ENCODE data around the gene PNISR. TPM values are rescaled to one million over a fixed set of nuclear protein-coding genes. Genes with fewer than 3 reads are reported as not detected.

The PNISR gene
- total and polyA plus RNA-seq, 4 experiments from 2014 or later, result 67.6 to 332 (median 199) TPM

DNA sequence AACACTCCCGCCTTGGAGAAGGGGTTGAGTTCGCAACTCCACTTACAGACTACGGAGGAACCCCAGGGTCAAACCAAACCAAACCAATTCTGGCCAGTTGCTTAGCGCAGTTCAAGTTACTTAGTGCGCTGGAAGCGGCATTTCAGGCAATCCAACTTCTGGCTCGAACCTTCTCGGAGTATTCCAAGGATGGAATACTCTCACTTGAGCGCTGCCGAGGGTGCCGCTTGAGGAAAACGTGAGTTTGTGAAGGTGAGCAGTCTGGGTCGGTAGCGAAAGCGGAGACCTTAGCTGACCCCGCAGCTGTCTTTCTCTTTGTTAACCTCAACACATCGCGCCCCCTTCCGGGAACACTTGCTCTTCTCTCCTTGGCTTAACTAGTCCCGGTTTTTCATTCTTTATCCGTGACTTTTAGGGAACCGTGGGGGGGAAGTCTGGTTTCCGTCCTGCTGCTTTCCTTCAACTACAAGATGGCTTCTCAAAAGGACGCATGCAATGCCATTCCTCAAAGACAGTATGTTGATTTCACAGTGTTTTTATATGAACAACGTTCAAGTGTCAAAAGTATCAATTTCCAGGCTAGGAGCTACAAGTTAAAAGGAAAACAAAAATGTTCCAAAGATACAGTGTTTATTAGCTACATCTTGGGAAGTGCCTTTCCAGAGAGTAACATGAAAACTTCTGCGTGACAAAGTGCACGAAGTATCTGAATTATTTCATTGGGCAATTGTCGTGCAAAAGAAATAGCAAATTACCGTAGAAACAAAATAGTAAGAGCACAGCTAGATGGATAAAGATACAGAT is 741 bp upstream of the PNISR start:
- no peaks in the 10 kb centered on the region for H3K27me3 Mint-ChIP-seq
- peak overlapping the region; percentile 97 to 100 (median 98) for H3K4me3 Mint-ChIP-seq
- POLR2A ChIA-PET (ENCODE audit: partially characterized antibody), result interaction anchor here (0.9 to 3.4 kb wide), 17 partner anchors 8 to 143 kb away, joined by 3 to 36 read pairs (median 4); partner anchors contain the start of genes CCNC and COQ3
- peak overlapping the region; percentile 95 to 98 for H3K4me3 ChIP-seq (ENCODE audit: low read length in 2 of 2)
- peaks cover 56% of the 10 kb centered on the region for H3K4me1 ChIP-seq (ENCODE audit: insufficient read depth, low read length)
- H3K27ac Mint-ChIP-seq, result peak overlapping the region; percentile 97 to 100 (median 99)
- H3K36me3 ChIP-seq (ENCODE audit: insufficient read depth, low read length), result no peaks in the 10 kb centered on the region
- CTCF ChIA-PET (ENCODE audit: partially characterized antibody), result interaction anchor here (0.7 to 2.9 kb wide), 10 partner anchors 8 to 163 kb away, joined by 3 to 20 read pairs (median 4); partner anchors contain the start of genes CCNC and COQ3
- intact Hi-C loops (cut with micrococcal nuclease), result loop anchor here (1.0 kb wide), 7 partner anchors 9 to 142 kb away; partner anchors contain the start of genes CCNC and USP45
- no peaks in the 10 kb centered on the region for H3K9me3 ChIP-seq (ENCODE audit: control insufficient read depth in 1 of 2, low read length in 2 of 2)
- H3K36me3 Mint-ChIP-seq, result peaks cover 8 to 36% of the 10 kb centered on the region in 2 donors
- H3K4me1 Mint-ChIP-seq, result peaks cover 43 to 67% (median 53%) of the 10 kb centered on the region in 4 donors
- H3K9me3 Mint-ChIP-seq, result no peaks in the 10 kb centered on the region
- DNase-seq, result peak in 2 of 5 donors; percentile 59 to 70
- peak overlapping the region; percentile 96 for H3K27ac ChIP-seq (ENCODE audit: low read depth, low read length)
- no peaks in the 10 kb centered on the region for H3K27me3 ChIP-seq (ENCODE audit: insufficient read depth, low read length)

DNA sequence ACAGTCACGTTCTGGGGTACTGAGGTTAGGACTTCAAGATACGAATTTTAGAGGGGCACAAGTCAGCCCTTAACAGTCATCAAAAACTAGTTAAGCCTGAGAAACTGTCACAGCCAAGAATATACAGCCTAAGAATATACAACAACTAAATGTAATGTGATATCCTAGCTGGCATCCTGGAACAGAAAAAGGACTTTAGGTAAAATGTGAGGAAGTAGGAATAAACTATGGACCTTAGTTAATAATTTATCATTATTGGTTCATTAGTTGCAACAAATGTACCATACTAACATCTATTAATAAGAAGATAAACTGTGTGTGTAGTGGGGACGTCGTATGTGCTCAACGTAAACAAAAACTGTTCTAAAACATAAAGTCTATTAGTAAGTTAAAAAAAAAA is 1.1 kb downstream of the PNISR start:
- H3K27me3 ChIP-seq (ENCODE audit: insufficient read depth, low read length), result no peaks in the 10 kb centered on the region
- Mint-ChIP-seq H3K27ac (peak overlapping the region; percentile 18 to 99 (median 84)), H3K4me1 (peaks cover 49 to 79% (median 61%) of the 10 kb centered on the region in 4 donors), H3K36me3 (peaks cover 8 to 33% of the 10 kb centered on the region in 2 donors), H3K4me3 (peak overlapping the region; percentile 97 to 100 (median 98)), H3K27me3 (no peaks in the 10 kb centered on the region), H3K9me3 (no peaks in the 10 kb centered on the region)
- CTCF ChIA-PET (ENCODE audit: partially characterized antibody), result interaction anchor here (0.6 to 2.9 kb wide), 3 partner anchors 10 to 145 kb away, joined by 3 to 18 read pairs (median 5); partner anchors contain the start of gene CCNC
- peak overlapping the region; percentile 95 to 98 for H3K4me3 ChIP-seq (ENCODE audit: low read length in 2 of 2)
- no peaks in the 10 kb centered on the region for H3K36me3 ChIP-seq (ENCODE audit: insufficient read depth, low read length)
- POLR2A ChIA-PET (ENCODE audit: partially characterized antibody), result interaction anchor here (0.9 to 3.4 kb wide), 6 partner anchors 9 to 145 kb away, joined by 3 to 36 read pairs (median 5); partner anchors contain the start of genes CCNC and COQ3
- peak overlapping the region; percentile 96 for H3K27ac ChIP-seq (ENCODE audit: low read depth, low read length)
- peaks cover 72% of the 10 kb centered on the region for H3K4me1 ChIP-seq (ENCODE audit: insufficient read depth, low read length)
- DNase-seq, result no peak
- H3K9me3 ChIP-seq (ENCODE audit: control insufficient read depth in 1 of 2, low read length in 2 of 2), result no peaks in the 10 kb centered on the region
- intact Hi-C loops (cut with micrococcal nuclease), result no loop called here

DNA sequence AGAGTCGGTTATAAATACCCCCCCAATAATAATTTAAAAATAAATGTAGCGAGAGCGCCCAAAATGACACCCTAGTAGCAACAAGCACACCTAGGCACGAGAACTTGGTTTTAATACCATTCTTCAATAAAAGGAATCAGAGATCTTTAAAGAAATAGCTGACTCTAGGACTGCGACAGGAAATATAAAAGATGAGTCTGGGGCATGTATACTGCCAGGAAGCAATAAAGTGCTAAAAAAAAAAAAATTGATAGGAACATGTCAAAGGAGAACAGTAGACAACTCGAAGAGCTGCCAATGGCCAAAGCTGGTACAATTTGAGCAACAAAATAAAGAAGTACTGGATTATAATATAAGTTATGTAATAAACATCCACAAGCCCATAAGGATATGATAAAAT is 2.2 kb downstream of the PNISR start:
- Histone ChIP-seq H3K4me1 (ENCODE audit: insufficient read depth, low read length) (peaks cover 80% of the 10 kb centered on the region), H3K36me3 (ENCODE audit: insufficient read depth, low read length) (no peaks in the 10 kb centered on the region), H3K27ac (ENCODE audit: low read depth, low read length) (no peak overlapping the region), H3K27me3 (ENCODE audit: insufficient read depth, low read length) (no peaks in the 10 kb centered on the region), H3K9me3 (ENCODE audit: control insufficient read depth in 1 of 2, low read length in 2 of 2) (no peaks in the 10 kb centered on the region), H3K4me3 (ENCODE audit: low read length in 2 of 2) (no peak overlapping the region)
- H3K4me1 Mint-ChIP-seq, result peaks cover 50 to 85% (median 64%) of the 10 kb centered on the region in 4 donors
- H3K27ac Mint-ChIP-seq, result peak overlapping the region in 4 of 7 donors; percentile 35 to 97 (median 74)
- ChIA-PET CTCF (ENCODE audit: partially characterized antibody) (interaction anchor here (1.8 kb wide), 1 partner anchor 93 kb away, joined by 5 read pairs; no protein-coding TSS in a partner anchor), POLR2A (ENCODE audit: partially characterized antibody) (interaction anchor here (0.6 to 1.5 kb wide), 2 partner anchors 20 to 30 kb away, joined by 3 to 4 read pairs; no protein-coding TSS in a partner anchor)
- intact Hi-C loops (cut with micrococcal nuclease), result no loop called here
- H3K27me3 Mint-ChIP-seq, result no peaks in the 10 kb centered on the region
- peaks cover 8 to 34% of the 10 kb centered on the region in 2 donors for H3K36me3 Mint-ChIP-seq
- no peaks in the 10 kb centered on the region for H3K9me3 Mint-ChIP-seq
- no peak for DNase-seq
- peak overlapping the region; percentile 81 to 100 (median 98) for H3K4me3 Mint-ChIP-seq

DNA sequence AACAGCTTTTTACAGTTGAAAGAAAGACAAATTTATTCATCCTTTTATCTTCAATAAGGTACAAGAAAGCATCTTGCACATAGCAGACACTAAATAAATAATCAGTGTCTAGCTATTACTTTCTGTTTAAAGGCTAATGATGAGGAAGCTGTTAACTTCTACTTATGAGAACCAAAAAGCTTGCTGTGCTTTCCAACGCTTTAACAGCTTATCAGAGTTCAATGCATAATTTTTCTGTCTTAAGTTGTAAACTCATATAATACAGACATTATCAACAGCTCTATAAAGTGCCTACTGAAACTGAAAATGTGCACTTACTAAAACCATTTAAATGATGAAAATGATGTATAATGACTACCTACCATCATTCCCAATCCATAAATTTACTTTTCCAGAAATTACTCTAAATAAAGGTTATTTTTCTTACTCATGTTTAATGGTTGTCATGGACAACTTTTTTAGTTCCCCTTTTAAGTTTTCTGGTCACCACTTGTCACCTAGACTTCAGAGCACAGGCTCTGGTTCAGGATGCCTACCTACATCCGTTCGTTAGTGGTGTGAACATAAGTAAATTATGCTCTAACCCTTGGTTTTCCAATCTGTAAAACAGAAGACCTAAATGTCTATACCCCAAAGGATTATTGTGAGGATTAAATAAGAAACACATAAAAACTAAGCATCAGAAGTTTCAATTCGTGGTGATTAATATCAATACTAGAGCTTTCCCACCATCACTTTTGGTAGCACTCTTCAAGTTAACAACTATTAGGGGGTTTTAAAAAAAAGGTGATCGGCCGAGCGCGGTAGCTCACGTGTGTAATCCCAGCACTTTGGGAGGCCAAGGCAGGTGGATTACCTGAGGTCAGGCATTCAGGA is 8.0 kb downstream of the PNISR start:
- no peaks in the 10 kb centered on the region for H3K27me3 Mint-ChIP-seq
- H3K4me1 Mint-ChIP-seq, result peaks cover 42 to 75% (median 57%) of the 10 kb centered on the region in 4 donors
- H3K9me3 Mint-ChIP-seq, result no peaks in the 10 kb centered on the region
- peak overlapping the region in 5 of 7 donors; percentile 22 to 57 (median 50) for H3K27ac Mint-ChIP-seq
- DNase-seq, result no peak
- CTCF ChIA-PET (ENCODE audit: partially characterized antibody), result interaction anchor here (1.0 to 2.5 kb wide), 3 partner anchors 13 to 16 kb away, joined by 3 to 11 read pairs (median 8); no protein-coding TSS in a partner anchor
- H3K36me3 Mint-ChIP-seq, result peaks cover 17 to 39% of the 10 kb centered on the region in 2 donors
- Histone ChIP-seq H3K27ac (ENCODE audit: low read depth, low read length) (no peak overlapping the region), H3K4me1 (ENCODE audit: insufficient read depth, low read length) (peaks cover 73% of the 10 kb centered on the region), H3K9me3 (ENCODE audit: control insufficient read depth in 1 of 2, low read length in 2 of 2) (no peaks in the 10 kb centered on the region), H3K4me3 (ENCODE audit: low read length in 2 of 2) (no peak overlapping the region), H3K36me3 (ENCODE audit: insufficient read depth, low read length) (peaks cover 8% of the 10 kb centered on the region), H3K27me3 (ENCODE audit: insufficient read depth, low read length) (no peaks in the 10 kb centered on the region)
- intact Hi-C loops (cut with micrococcal nuclease), result no loop called here
- H3K4me3 Mint-ChIP-seq, result peak overlapping the region; percentile 38 to 71 (median 54)
- POLR2A ChIA-PET (ENCODE audit: partially characterized antibody), result interaction anchor here (0.8 to 1.2 kb wide), 2 partner anchors 9 to 22 kb away, joined by 3 to 4 read pairs; partner anchors contain the start of gene PNISR

DNA sequence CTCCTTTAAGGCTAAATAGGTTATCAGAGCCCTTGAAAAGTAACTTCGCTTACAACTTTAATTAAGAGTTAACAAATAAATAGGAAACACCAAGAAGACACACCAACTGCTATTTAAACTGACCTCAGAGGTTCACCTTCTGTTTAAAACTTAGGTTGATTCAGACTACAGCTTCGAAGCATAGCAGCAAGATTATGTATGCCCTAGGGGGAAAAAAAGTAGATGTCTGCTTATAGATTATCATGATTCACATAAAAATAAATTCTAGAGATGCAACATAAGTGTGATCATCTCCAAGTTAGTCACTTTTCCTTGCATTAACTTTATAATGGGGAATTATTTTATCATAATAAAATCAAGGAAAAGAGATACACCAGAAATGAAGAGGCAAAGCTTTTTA is 8.9 kb downstream of the PNISR start:
- Histone ChIP-seq H3K27me3 (ENCODE audit: insufficient read depth, low read length) (no peaks in the 10 kb centered on the region), H3K4me3 (ENCODE audit: low read length in 2 of 2) (no peak overlapping the region), H3K36me3 (ENCODE audit: insufficient read depth, low read length) (peaks cover 15% of the 10 kb centered on the region), H3K9me3 (ENCODE audit: control insufficient read depth in 1 of 2, low read length in 2 of 2) (no peaks in the 10 kb centered on the region), H3K27ac (ENCODE audit: low read depth, low read length) (no peak overlapping the region), H3K4me1 (ENCODE audit: insufficient read depth, low read length) (peaks cover 64% of the 10 kb centered on the region)
- ChIA-PET CTCF (ENCODE audit: partially characterized antibody) (interaction anchor here (1.9 kb wide), 1 partner anchor 13 kb away, joined by 8 read pairs; no protein-coding TSS in a partner anchor), POLR2A (ENCODE audit: partially characterized antibody) (interaction anchor here (0.8 kb wide), 1 partner anchor 9 kb away, joined by 4 read pairs; the partner anchor contains the start of gene PNISR)
- Mint-ChIP-seq H3K4me3 (peak overlapping the region in 2 of 8 donors; percentile 47 to 52), H3K36me3 (peaks cover 20 to 41% of the 10 kb centered on the region in 2 donors), H3K27me3 (no peaks in the 10 kb centered on the region), H3K27ac (peak overlapping the region in 4 of 7 donors; percentile 14 to 78 (median 26)), H3K9me3 (no peaks in the 10 kb centered on the region), H3K4me1 (peaks cover 37 to 72% (median 52%) of the 10 kb centered on the region in 4 donors)
- DNase-seq, result no peak
- intact Hi-C loops (cut with micrococcal nuclease), result no loop called here

DNA sequence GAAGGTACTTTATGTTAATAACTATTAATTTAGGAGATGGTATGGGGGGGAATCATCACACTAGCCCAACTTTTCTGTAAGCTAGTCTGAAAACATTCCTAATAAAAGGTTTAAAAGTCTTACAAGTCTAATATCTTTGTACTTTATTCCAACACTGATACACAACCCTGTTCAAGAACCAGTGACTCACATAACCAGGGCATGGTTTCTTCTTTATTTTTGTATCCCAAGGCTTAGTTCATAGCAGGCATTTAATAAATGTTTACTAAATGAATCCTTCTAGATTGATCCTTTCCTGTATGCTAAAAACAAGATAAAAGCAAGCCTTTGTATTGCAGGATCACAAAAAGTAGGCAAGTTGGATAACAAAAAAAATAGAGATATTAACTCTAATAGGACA is 9.7 kb downstream of the PNISR start:
- peaks cover 26 to 46% of the 10 kb centered on the region in 2 donors for H3K36me3 Mint-ChIP-seq
- peaks cover 23% of the 10 kb centered on the region for H3K36me3 ChIP-seq (ENCODE audit: insufficient read depth, low read length)
- no peaks in the 10 kb centered on the region for H3K9me3 Mint-ChIP-seq
- no peak overlapping the region for H3K4me3 ChIP-seq (ENCODE audit: low read length in 2 of 2)
- DNase-seq, result no peak
- POLR2A ChIA-PET (ENCODE audit: partially characterized antibody), result interaction anchor here (1.0 to 1.5 kb wide), 2 partner anchors 8 to 10 kb away, joined by 4 to 5 read pairs; no protein-coding TSS in a partner anchor
- no peaks in the 10 kb centered on the region for H3K27me3 Mint-ChIP-seq
- peak overlapping the region in 1 of 8 donors; percentile 23 for H3K4me3 Mint-ChIP-seq
- intact Hi-C loops (cut with micrococcal nuclease), result no loop called here
- H3K27ac ChIP-seq (ENCODE audit: low read depth, low read length), result no peak overlapping the region
- CTCF ChIA-PET (ENCODE audit: partially characterized antibody), result interaction anchor here (1.5 kb wide), 1 partner anchor 85 kb away, joined by 4 read pairs; no protein-coding TSS in a partner anchor
- H3K4me1 Mint-ChIP-seq, result peaks cover 35 to 72% (median 52%) of the 10 kb centered on the region in 4 donors
- peaks cover 56% of the 10 kb centered on the region for H3K4me1 ChIP-seq (ENCODE audit: insufficient read depth, low read length)
- peak overlapping the region in 3 of 7 donors; percentile 15 to 51 (median 30) for H3K27ac Mint-ChIP-seq
- H3K27me3 ChIP-seq (ENCODE audit: insufficient read depth, low read length), result no peaks in the 10 kb centered on the region
- no peaks in the 10 kb centered on the region for H3K9me3 ChIP-seq (ENCODE audit: control insufficient read depth in 1 of 2, low read length in 2 of 2)
